Measurements from ENCODE around the gene EPHA10. TPM values are rescaled to one million over a fixed set of nuclear protein-coding genes. Genes with fewer than 3 reads are reported as not detected.
A peak's percentile ranks its signal among the peaks of the same experiment; 100 is the strongest.

Gene EPHA10
- total RNA-seq, result 0.53 TPM
- long read RNA-seq, result 0 reads

DNA sequence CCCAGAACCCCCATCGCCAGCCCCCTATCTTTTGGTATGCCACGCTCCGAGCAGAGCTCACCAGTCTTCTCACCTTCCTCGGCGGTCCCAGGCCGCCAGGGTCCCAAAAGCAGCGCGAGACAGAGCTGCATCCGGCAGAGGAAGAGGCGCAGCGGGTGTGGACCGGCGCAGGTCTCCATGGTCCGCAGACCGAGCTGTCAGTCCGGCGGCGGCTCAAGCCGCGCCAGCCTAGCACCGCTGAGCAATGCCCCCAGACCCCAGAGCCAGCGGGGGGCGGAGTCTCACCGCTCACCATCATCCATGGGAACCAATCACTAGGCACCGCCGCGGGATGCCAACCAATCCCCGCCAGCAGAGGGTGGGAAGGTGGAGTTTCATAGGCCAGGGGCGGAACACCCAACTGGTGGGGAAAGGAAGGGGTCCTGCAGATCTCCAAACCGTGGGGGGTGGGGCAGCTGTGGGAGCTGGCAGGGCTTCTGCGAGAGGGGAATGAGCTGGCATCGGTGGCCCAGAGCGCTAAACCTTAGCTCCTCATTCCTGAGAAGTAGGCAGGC is at the start of gene EPHA10:
EPHA10 (minus strand) TSS at position 233 of the 554 bp plus-strand sequence; CDS start at position 179, 54 bp downstream.
- Histone ChIP-seq H3K27me3 (ENCODE audit: low read depth) (peaks cover 83% of the 10 kb centered on the region), H3K4me3 (no peak within 1 kb of the TSS), H3K9me3 (no peaks in the 10 kb centered on the region), H3K36me3 (no peaks in the 10 kb centered on the region), H3K4me1 (no peaks in the 10 kb centered on the region), H3K27ac (no peak within 1 kb of the TSS)
- no peak for ATAC-seq
- no peak for DNase-seq
- intact Hi-C loops (cut with DNase I), result no loop called here
- TF ChIP-seq, protein P1, sequence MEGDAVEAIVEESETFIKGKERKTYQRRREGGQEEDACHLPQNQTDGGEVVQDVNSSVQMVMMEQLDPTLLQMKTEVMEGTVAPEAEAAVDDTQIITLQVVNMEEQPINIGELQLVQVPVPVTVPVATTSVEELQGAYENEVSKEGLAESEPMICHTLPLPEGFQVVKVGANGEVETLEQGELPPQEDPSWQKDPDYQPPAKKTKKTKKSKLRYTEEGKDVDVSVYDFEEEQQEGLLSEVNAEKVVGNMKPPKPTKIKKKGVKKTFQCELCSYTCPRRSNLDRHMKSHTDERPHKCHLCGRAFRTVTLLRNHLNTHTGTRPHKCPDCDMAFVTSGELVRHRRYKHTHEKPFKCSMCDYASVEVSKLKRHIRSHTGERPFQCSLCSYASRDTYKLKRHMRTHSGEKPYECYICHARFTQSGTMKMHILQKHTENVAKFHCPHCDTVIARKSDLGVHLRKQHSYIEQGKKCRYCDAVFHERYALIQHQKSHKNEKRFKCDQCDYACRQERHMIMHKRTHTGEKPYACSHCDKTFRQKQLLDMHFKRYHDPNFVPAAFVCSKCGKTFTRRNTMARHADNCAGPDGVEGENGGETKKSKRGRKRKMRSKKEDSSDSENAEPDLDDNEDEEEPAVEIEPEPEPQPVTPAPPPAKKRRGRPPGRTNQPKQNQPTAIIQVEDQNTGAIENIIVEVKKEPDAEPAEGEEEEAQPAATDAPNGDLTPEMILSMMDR (IDR thresholded peaks at IDR 0.05), result no peak

DNA sequence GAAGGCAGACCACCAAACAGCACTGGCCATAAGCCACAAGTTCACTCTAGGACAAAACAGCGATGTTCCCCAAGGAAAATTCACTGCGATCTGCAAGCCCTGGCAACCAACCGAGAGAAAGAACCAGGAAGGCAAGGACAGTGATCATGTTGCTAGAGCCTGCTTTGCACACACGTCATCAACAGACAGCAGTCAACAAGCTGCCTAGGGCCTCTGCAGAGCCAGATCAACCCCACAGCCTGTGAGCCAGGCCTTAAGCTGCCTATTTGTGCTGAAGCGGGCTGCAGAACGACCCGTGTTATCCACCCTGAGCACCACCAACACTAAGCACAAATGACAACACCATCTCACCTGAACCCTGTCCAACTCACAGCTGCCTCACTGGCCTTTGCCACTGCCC is 49.3 kb upstream of the EPHA10 start:
- DNase-seq (no peak), ATAC-seq (no peak)
- Histone ChIP-seq H3K27me3 (ENCODE audit: low read depth) (no peaks in the 10 kb centered on the region), H3K27ac (no peak overlapping the region), H3K9me3 (no peaks in the 10 kb centered on the region), H3K4me3 (no peak overlapping the region), H3K36me3 (peaks cover 44% of the 10 kb centered on the region), H3K4me1 (peaks cover 7% of the 10 kb centered on the region)
- intact Hi-C loops (cut with DNase I), result no loop called here
- TF ChIP-seq, protein P1 (IDR thresholded peaks at IDR 0.05), result no peak

GRCh38 chr1:37813529-37814145 is 48.7 kb upstream of the EPHA10 start:
- no peak for ATAC-seq
- intact Hi-C loops (cut with DNase I), result no loop called here
- Histone ChIP-seq H3K36me3 (peaks cover 39% of the 10 kb centered on the region), H3K27me3 (ENCODE audit: low read depth) (no peaks in the 10 kb centered on the region), H3K27ac (no peak overlapping the region), H3K4me1 (peaks cover 13% of the 10 kb centered on the region), H3K9me3 (no peaks in the 10 kb centered on the region), H3K4me3 (no peak overlapping the region)
- TF ChIP-seq, protein P1 (IDR thresholded peaks at IDR 0.05), result no peak
- DNase-seq, result no peak

- Histone ChIP-seq H3K4me1 (peaks cover 27% of the 10 kb centered on the region), H3K36me3 (peaks cover 27% of the 10 kb centered on the region), H3K9me3 (no peaks in the 10 kb centered on the region), H3K27me3 (ENCODE audit: low read depth) (no peaks in the 10 kb centered on the region), H3K27ac (no peak overlapping the region), H3K4me3 (no peak overlapping the region)
- peak; percentile 24 to 55 for ATAC-seq
- peak; percentile 80 for DNase-seq
- TF ChIP-seq, protein P1 (IDR thresholded peaks at IDR 0.05), result peak; percentile 85
- intact Hi-C loops (cut with DNase I), result no loop called here
Observed at GRCh38 chr1:37811027-37811655, 46.2 kb upstream of the EPHA10 start.

- no peak overlapping the region for H3K4me3 ChIP-seq
- DNase-seq (no peak), ATAC-seq (no peak)
- H3K27me3 ChIP-seq (ENCODE audit: low read depth), result no peaks in the 10 kb centered on the region
- peaks cover 27% of the 10 kb centered on the region for H3K36me3 ChIP-seq
- peaks cover 27% of the 10 kb centered on the region for H3K4me1 ChIP-seq
- H3K27ac ChIP-seq, result no peak overlapping the region
- TF ChIP-seq, protein P1 (IDR thresholded peaks at IDR 0.05), result no peak
- H3K9me3 ChIP-seq, result no peaks in the 10 kb centered on the region
- intact Hi-C loops (cut with DNase I), result no loop called here
Observed at GRCh38 chr1:37809942-37810341, 45.0 kb upstream of the EPHA10 start.

Measured in lower lobe of right lung (tissue), 2 donors.